IMR-90 (cell line): Measurements from ENCODE around the gene EGFL8. TPM values are rescaled to one million over a fixed set of nuclear protein-coding genes. Genes with fewer than 3 reads are reported as not detected.

Experiments used
- BHLHE40 ChIP-seq: fragments of 150-350 bp; IDR thresholded peaks from 2 replicates; pipeline ENCODE4 v1.6.1; 2016; ENCODE audit warnings: mild to moderate bottlenecking, low read depth, low read length
- CHD1 ChIP-seq: IDR thresholded peaks from 2 replicates; pipeline ENCODE4 v1.6.1; 2012; ENCODE audit warnings: low read depth, low read length, improper control_type of control experiment
- FOS ChIP-seq: fragments of 150-350 bp; IDR thresholded peaks from 2 replicates; pipeline ENCODE4 v1.6.1; 2016; ENCODE audit warnings: low read depth, low read length
- NFE2L2 ChIP-seq: fragments of 150-350 bp; IDR thresholded peaks from 2 replicates; pipeline ENCODE4 v1.6.1; 2016; ENCODE audit warnings: low read depth, mild to moderate bottlenecking, low read length
- RFX5 ChIP-seq: IDR thresholded peaks from 2 replicates; pipeline ENCODE4 v1.8.0; 2012; ENCODE audit warnings: low read depth, mild to moderate bottlenecking, low read length, moderate library complexity
- polyA plus RNA-seq, 3 experiments: library from polyadenylated mRNA; depleted of rRNA; stranded (reverse); fragments of >200 nt; gene quantifications; 2 replicates each; pipeline ENCODE4 v1.2.3, GENCODE V29; 2012; ENCODE audit warnings: low replicate concordance in 1 of 3
- total RNA-seq: library from RNA; depleted of rRNA; stranded (reverse); fragments of >200 nt; gene quantifications from 2 replicates; pipeline ENCODE4 v1.2.3, GENCODE V29; 2012

The EGFL8 gene
- total and polyA plus RNA-seq, 2 of the 4 experiments (the other 2 are of a cell fraction): 0.18 to 4.7 TPM

DNA sequence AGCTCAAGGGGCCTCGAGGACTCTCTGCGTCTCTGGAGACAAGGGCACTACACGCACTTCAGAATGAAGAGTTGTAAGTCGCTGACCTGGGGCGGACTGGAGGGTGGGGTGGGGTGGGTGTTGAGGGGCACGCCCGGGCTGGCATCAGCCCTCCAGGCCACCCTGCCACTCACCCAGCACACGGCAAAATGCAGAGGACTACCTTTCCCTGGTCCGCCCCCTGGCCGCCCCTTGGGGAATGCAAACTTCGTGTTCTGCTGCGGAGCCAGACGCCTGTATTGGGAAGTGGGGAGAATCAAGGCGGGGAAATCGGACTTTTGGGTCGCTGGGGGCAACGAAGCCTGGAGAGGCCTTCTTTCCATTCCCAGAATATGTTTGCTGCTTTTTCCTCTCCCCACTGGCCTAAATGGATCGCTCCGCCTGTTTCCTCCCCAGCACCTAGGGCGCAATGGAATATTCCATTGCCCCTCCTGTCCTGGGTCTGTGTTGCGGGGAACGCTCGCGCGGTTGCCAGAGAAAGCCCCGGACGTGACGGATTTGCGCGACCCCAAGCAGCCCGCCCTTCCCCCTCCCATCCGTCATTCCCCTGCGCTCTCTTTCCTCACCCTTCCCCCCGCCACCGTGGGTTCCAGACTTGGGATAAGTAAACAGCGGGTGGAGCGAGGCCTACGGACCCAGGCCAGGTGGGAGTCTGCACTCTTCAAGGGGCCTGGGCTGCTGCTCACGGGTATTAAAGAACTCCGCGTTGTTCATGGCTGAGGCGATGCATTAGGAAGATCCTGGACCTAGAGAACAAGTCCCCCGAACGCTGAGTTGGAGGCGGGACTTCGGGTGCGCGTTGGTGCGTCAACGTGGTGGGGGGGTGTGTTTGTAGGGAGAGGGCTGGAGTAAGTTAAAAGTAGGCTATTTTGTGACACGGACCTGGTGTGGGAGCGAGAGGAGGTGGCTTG is 10.6 kb upstream of the EGFL8 start, which contains the start of gene PPT2 (continued):
- TF ChIP-seq BHLHE40 (peak; percentile 93), RFX5 (no peak), FOS (no peak), NFE2L2 (no peak), CHD1 (peak; percentile 23; the same call in 1 of the 2 replicates)
